ENCODE measurements around the gene SLC39A12. TPM values are rescaled to one million over a fixed set of nuclear protein-coding genes. Genes with fewer than 3 reads are reported as not detected.

SLC39A12 gene
- total RNA-seq, 4 donors from 2014 or later: not detected

DNA sequence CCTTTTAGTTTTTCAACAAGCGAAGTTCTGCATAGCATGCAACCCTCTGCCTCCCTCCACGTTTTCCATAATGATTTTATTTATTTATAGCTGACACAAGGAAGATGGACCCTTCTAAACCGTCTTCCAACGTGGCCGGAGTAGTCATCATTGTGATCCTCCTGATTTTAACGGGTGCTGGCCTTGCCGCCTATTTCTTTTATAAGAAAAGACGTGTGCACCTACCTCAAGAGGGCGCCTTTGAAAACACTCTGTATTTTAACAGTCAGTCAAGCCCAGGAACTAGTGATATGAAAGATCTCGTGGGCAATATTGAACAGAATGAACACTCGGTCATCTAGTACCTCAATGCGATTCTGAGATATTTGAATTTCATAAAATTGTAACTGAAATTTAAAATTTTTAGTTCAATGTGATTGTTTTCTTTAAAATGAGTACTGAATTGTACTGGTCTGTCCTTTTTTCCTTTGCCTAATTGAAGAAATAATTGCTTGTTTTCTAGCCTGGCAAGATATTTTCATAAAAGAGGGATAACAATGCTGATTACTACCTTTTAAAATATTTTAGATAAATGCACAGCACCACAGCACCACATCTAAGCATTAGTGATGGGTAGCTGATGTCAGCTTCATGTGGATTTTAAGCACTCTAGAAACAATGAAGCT, 41.5 kb upstream of the SLC39A12 start:
- Histone ChIP-seq H3K4me1 (peaks cover 0 to 46% (median 33%) of the 10 kb centered on the region in 4 donors), H3K4me3 (no peak overlapping the region), H3K27ac (replicated peaks in 1 of 4) (no peak overlapping the region), H3K36me3 (no peaks in the 10 kb centered on the region), H3K27me3 (no peaks in the 10 kb centered on the region), H3K9me3 (no peaks in the 10 kb centered on the region)
- intact Hi-C loops (cut with DNase I): loop anchor here (5.0 to 10.0 kb wide), 3 partner anchors 195 to 307 kb away; no protein-coding TSS in a partner anchor
- no peak for DNase-seq (ENCODE audit: extremely low spot score)
- 21% methylated on average over 12 of the region's 12 CpGs for WGBS
- TF ChIP-seq POLR2AphosphoS5 (IDR thresholded peaks at IDR 0.05) (no peak), CTCF (IDR thresholded peaks at IDR 0.05) (peak; percentile 59 to 68 (median 59)), EP300 (IDR thresholded peaks at IDR 0.05) (no peak), POLR2A (IDR thresholded peaks at IDR 0.05; ENCODE audit: low read depth) (no peak)

GRCh38 chr10:17912754-17913153, 39.0 kb upstream of the SLC39A12 start:
- no peak for DNase-seq (ENCODE audit: extremely low spot score)
- Histone ChIP-seq H3K4me1 (peaks cover 0 to 50% (median 35%) of the 10 kb centered on the region in 4 donors), H3K27ac (replicated peaks in 1 of 4) (peak overlapping the region in 3 of 4 donors; percentile 12 to 43 (median 20)), H3K9me3 (no peaks in the 10 kb centered on the region), H3K27me3 (no peaks in the 10 kb centered on the region), H3K4me3 (no peak overlapping the region), H3K36me3 (no peaks in the 10 kb centered on the region)
- WGBS: 39% methylated on average over 4 of the region's 4 CpGs
- intact Hi-C loops (cut with DNase I): loop anchor here (5.0 to 10.0 kb wide), 3 partner anchors 192 to 305 kb away; no protein-coding TSS in a partner anchor
- TF ChIP-seq POLR2AphosphoS5 (IDR thresholded peaks at IDR 0.05) (no peak), POLR2A (IDR thresholded peaks at IDR 0.05; ENCODE audit: low read depth) (no peak), EP300 (IDR thresholded peaks at IDR 0.05) (no peak), CTCF (IDR thresholded peaks at IDR 0.05) (no peak)

- Histone ChIP-seq H3K36me3 (no peaks in the 10 kb centered on the region), H3K27me3 (no peaks in the 10 kb centered on the region), H3K4me1 (peaks cover 0 to 50% (median 35%) of the 10 kb centered on the region in 4 donors), H3K27ac (replicated peaks in 1 of 4) (peak overlapping the region; percentile 12 to 43 (median 21)), H3K4me3 (no peak overlapping the region), H3K9me3 (no peaks in the 10 kb centered on the region)
- TF ChIP-seq POLR2AphosphoS5 (IDR thresholded peaks at IDR 0.05) (no peak), POLR2A (IDR thresholded peaks at IDR 0.05; ENCODE audit: low read depth) (no peak), EP300 (IDR thresholded peaks at IDR 0.05) (no peak), CTCF (IDR thresholded peaks at IDR 0.05) (no peak)
- 35% methylated on average over 5 of the region's 5 CpGs for WGBS
- no peak for DNase-seq (ENCODE audit: extremely low spot score)
- intact Hi-C loops (cut with DNase I): loop anchor here (5.0 to 10.0 kb wide), 3 partner anchors 191 to 304 kb away; no protein-coding TSS in a partner anchor
These were observed 38.1 kb upstream of the SLC39A12 start for GRCh38 chr10:17913604-17914003.

DNA sequence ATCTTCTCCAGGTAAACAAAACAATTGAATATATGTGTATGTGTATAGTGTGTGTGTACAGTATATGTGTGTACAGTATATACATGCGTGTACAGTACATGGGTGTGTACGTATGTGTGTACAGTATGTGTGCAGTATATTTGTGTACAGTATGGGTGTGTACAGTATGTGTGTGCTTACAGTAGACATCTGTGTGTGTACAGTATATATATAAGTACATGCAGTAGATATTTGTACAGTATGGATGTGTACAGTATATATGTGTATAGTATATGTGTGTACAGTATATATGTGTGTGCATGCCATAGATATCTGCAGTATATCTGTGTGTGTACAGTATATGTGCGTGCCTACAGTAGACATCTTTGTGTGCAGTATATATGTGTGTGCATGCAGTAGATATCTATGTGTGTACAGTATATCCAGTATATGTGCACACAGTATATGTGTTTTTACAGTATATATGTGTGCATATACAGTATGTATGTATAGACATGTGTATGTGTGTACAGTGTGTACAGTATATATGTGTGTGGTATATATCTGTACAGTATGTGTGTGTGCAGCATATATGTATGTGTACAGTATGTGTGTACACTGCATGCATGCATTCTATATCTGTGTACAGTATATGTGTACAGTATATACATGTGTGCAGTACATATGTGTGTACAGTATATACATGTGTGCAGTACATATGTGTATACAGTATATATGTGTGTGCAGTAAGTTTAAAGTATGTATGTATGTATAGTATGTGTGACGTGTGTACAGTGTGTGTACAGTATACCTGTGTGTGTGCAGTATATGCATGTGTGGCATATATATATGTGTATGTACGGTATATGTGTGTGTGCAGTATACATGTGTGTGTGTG, 37.3 kb upstream of the SLC39A12 start:
- intact Hi-C loops (cut with DNase I): loop anchor here (5.0 to 10.0 kb wide), 3 partner anchors 190 to 303 kb away; no protein-coding TSS in a partner anchor
- H3K27ac ChIP-seq (replicated peaks in 1 of 4): peak overlapping the region in 1 of 4 donors; percentile 6

More for the DNA sequence above, 37.3 kb upstream of the SLC39A12 start:
- Histone ChIP-seq H3K4me3 (no peak overlapping the region), H3K4me1 (peaks cover 0 to 45% (median 34%) of the 10 kb centered on the region in 4 donors), H3K9me3 (no peaks in the 10 kb centered on the region), H3K27me3 (no peaks in the 10 kb centered on the region), H3K36me3 (no peaks in the 10 kb centered on the region)
- DNase-seq (ENCODE audit: extremely low spot score): no peak
- TF ChIP-seq POLR2AphosphoS5 (IDR thresholded peaks at IDR 0.05) (no peak), CTCF (IDR thresholded peaks at IDR 0.05) (no peak)
- WGBS: 88% methylated on average over 5 of the region's 5 CpGs
